NCI-H1092 treated with DMSO at 0.1 percent for 48 hours (cell line): ENCODE results near the gene ZBTB7C.
A peak's percentile ranks its signal among the peaks of the same experiment; 100 is the strongest.

Experiments used
- DNase-seq: peaks from one replicate; lab custom pipeline; 2025; lab: John Stamatoyannopoulos, UW

Gene ZBTB7C

DNA sequence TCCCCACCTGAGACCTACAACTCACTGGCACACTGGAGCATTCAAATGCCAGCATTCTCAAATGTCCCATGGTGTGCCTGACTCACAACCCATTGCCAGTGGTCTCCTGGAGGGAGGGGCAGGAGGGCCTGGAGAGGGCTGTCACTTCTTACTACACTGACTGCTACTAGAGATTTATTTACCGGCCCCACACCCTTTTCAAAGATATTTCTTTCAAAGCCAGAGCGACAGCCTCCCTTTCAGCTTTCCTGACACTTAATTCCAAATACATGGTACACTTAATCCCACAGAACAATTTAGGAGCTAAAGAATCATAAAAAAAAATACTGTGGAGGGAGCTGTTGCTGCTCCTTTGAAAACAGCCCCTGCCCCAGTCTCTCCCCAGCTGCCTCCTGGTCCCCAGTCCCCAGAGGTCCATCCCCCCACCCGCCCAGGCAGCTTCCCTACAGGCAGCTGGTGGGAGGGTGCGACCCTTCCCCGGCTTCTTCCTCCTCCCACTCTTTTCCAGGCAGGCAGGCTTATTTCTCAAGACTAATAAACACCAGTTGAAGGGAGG lies 349.6 kb downstream of the ZBTB7C start:
- no peak for DNase-seq

- no peak for DNase-seq
These were observed 350.7 kb downstream of the ZBTB7C start for GRCh38 chr18:48058486-48058885.

DNA sequence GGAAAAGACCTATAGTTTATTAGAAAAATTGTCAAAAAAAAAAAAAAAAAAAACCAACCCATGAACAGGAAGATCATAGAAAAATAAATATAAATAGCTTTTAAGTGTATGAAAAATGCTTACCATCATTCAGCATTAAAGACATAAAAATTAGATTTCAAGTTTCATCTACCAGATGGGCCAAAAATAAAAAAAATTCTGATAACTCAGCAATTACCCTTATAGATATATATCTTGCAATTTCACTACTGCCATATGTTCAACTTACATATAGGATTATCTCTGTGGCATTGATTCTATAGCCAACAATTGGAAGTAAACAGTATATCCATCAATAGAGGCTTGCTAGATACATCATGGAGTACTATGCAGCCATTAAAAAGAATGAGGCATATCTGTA lies 352.2 kb downstream of the ZBTB7C start:
- no peak for DNase-seq

DNA sequence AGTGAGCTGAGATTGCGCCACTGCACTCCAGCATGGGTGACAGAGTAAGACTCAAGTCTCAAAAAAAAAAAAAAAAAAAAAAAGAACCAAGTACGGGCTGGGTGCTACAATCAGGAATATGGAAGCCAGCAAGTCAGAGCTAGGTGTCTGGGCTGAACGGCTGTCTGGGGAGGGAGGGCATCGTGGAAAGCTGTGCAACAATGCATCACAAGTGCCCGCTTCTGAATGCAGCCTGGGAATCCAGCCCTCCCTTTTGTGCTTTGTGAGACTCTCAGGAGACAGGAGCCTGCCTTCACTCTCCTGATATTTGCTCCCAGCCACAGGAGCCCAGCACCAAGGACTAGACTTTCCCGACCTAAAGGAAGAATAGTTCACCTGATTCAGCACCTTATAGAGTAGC lies 353.8 kb downstream of the ZBTB7C start:
- no peak for DNase-seq

- DNase-seq: no peak
These were observed 355.0 kb downstream of the ZBTB7C start for GRCh38 chr18:48053881-48054816.

GRCh38 chr18:48052842-48053241 lies 356.3 kb downstream of the ZBTB7C start:
- DNase-seq: no peak

DNA sequence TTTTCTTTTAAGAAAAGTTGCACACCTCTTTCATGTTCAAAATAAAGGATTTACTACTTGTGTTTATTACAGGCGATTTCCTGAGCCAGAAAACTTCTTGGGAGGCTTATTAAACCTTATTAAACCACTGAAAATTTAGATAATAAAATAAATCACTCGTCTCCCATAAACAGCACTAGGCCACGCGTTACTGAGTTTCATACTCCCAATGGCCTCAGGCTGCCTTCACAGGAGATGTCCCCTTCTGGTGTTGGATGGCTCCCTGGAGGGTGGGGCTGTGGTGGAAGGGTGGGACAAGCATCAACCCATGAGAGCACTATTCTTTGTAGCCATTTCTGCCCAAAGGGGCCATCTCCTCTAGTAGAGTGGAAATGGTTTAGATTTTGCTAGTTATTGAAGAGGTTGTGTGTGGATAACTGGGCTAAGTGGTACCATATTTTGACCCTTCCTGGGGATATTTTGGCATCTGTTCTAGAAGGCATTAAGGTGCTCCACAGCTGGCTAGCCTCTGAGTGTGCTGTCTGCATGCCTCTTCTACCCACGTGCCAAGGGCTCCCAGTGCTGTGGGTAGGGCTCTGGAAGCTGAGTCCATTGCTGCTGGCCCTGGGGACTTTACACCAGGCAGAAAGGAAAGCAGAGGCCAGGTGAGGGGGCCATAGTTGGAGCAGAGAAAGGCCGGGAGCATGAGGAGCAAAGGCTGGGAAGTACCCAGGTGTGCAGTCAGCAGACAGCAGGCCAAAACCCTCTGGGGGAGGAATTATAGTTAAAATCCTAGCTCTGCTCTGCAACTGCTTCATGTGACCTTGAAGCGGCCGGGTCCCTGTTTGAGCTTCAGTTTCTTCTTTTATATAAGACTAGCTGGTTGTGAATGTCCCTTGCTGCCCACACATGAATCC lies 357.0 kb downstream of the ZBTB7C start:
- no peak for DNase-seq

GRCh38 chr18:48050176-48050575 lies 359.0 kb downstream of the ZBTB7C start:
- DNase-seq: no peak

GRCh38 chr18:48049757-48050156 lies 359.4 kb downstream of the ZBTB7C start:
- DNase-seq: no peak

DNA sequence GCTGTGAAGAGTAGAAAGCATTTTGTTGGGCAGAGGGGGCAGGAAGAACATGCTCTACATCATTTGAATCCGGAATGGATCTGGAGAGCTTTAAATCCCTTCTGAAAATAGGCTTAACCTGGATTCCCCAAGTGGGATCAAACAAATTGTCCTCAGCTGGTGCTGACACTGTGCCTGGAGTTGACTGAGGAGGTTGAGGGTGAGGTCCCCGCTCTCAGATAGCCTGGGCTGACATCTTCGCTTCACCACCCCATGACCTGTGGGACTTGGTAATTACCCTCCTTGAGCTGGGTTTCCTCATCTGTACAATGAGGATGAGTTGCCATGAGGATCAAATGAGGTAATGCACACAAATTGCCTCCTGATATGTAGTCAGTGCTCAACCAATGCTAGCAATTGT lies 360.9 kb downstream of the ZBTB7C start:
- no peak for DNase-seq

DNA sequence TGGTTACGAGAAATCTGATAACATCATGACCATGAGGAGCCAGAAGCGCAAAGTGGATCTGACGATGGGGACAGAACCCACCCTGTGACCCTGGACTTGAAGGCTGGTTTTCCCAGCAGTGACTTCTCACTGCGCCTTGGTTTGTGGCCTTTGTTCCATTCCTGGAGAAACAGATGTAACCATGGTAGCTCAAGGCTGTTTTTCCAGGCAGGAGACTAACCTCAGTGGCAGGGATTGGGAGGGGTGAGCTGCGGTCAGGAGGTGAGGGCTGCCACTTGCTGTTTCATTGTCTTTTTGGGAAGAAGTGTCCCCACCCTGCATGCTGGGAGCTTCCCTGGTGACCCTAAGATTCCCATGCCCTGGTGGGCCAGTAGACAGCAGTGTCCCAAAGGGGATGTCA lies 362.3 kb downstream of the ZBTB7C start:
- DNase-seq: no peak

DNA sequence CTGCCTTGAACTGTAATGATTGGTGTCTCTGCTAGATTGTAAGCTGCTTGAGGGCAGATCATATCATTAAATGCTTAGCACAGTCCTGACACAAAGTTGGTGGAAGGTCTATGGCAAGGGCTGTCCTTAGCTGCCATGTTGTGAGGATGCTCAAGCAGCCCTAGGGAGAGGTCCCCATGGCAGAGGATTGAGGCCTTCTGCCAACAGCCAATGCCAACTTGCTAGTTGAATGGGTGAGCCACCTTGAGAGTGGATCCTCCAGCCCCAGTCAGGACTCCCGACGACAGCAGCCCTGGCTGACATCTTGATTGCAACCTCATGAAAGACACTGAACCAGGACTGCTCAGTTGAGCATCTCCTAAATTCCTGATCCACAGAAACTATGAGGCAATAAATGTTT lies 363.4 kb downstream of the ZBTB7C start:
- DNase-seq: no peak

GRCh38 chr18:48044944-48045343 lies 364.2 kb downstream of the ZBTB7C start:
- no peak for DNase-seq

DNA sequence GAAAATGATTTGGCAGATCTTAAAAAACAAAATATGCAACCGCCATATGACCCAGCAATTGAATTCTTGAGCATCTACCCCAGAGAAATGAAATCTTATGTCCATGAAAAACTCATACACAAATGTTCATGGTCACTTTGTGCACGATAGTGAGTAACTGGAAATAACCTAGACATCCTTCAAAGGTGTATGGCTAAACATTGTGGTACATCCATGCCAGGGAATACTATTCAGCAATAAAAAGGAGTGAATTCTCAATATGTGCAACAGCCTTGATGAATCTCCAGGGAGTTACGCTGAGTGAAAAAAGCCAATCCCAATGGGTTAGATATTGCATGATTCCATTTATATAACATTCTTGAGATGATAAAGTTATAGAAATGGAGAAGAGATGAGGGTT lies 366.0 kb downstream of the ZBTB7C start:
- DNase-seq: no peak

- DNase-seq: no peak
These were observed 366.8 kb downstream of the ZBTB7C start for GRCh38 chr18:48042431-48042830.

DNA sequence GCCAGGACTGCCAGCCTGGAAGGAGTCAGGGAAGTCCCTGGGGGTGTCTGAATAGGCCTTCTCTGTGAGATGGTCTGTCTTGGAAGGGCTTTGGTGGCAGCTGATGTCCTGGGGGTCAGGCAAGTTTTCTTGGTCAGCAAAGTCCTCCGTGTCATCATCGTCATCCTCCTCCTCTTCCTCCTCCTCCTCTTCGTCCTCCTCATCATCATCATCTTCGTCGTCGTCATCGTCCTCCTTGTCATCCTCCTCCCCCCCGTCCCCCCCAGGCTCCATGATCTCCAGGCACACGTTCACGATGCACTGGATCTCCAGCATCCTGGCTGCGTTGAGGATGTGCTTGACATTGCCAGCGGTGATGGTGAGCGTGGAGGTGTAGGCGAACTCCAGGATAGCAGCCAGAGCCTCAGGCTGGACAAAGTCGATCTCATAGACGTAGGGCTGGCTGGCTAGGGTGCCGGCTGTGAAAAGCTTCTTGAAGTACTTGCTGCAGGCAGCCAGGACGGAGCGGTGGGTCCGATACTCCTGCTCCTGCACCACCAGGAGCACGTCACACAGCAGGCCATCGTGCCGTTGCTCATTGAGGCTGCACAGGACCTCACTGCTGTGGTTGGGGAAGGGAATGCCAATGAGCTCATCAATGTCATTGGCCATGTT lies 368.6 kb downstream of the ZBTB7C start:
- no peak for DNase-seq

DNA sequence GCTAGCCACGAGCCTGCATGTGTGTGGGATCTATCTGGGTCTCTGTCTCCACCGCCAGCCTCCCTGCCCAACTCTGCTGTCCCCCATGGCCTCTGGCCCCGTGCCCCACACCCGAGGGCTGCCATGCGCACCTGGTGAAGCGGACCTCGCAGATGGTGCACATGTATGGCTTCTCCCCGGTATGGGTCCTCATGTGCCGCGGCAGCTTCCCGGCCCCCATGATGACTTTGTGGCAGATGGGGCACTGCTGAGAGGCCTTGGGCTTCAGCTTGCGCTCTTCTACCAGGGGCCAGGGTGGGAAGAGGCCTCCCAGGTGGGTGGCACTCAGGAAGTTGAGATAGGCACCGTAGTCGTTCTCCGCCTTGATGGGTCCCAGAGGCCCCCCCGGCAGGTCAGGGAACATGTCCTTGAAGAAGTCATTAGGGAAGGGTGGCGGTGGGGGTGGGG lies 369.4 kb downstream of the ZBTB7C start:
- DNase-seq: no peak

DNA sequence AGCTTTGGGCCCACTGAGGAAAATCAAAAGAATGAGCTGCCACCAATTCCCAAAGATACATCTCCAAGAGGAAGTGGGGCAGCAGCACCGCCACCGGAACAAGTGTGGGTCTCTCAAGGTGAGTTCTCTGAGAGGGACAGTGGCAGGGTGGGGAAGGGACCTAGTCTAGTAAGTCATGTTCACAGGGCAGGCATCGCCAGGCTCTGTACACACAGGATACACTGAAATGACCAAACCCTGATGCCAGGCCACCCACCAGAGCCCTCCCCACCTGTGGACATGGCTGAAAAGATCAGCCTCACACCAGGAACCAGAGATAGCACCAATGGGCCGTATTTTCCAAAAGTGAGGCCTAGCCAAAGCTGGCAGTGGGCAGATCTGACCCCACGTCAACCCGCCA lies 370.5 kb downstream of the ZBTB7C start:
- no peak for DNase-seq

- peak; percentile 48 for DNase-seq
These were observed 371.5 kb downstream of the ZBTB7C start for GRCh38 chr18:48037481-48038271.

GRCh38 chr18:48036641-48037421 lies 372.4 kb downstream of the ZBTB7C start:
- peak; percentile 57 for DNase-seq
